Measurements from ENCODE around the gene EDN2.
A peak's percentile ranks its signal among the peaks of the same experiment; 100 is the strongest.

EDN2 gene

DNA sequence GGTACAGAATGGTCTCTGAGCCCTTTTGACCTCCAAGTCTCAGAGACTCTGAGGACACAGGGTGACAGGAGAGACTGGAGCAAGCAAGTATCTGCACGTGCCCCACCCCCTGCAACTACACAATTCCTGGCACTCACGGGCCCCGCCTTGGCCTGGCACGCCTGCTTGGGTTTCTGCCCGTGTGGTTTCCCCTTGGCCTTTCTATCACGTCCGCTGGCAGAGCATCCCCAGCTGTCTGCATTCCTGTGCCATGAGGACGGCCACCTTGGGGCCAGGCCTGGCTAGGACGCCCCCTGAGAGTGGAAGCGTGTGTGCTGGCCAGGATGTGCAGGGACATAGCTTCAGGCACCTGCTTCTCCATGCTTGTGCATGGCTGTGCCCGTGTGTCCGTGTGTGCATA, 14.3 kb upstream of the EDN2 start:
- no peak for DNase-seq (ENCODE audit: low spot score)

DNA sequence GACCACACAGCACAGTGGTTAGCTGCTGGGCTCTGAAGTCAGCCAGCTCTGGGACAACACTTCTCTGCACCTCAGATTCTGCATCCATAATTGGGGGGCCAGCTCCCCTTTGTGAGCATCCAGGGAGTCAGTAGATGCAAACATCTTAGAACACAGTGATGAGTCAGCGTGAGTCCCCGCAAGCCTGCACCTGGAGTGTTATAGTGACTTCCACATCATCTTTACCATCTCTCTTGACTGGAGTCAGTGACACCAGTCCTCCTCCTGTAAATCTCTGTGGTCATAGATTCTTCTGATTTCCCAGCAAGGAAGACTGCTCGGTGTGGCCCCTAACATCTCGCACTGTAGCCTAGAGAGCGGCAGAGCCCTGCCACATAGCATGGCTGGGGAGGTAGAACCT, 13.9 kb upstream of the EDN2 start:
- DNase-seq (ENCODE audit: low spot score): no peak

DNA sequence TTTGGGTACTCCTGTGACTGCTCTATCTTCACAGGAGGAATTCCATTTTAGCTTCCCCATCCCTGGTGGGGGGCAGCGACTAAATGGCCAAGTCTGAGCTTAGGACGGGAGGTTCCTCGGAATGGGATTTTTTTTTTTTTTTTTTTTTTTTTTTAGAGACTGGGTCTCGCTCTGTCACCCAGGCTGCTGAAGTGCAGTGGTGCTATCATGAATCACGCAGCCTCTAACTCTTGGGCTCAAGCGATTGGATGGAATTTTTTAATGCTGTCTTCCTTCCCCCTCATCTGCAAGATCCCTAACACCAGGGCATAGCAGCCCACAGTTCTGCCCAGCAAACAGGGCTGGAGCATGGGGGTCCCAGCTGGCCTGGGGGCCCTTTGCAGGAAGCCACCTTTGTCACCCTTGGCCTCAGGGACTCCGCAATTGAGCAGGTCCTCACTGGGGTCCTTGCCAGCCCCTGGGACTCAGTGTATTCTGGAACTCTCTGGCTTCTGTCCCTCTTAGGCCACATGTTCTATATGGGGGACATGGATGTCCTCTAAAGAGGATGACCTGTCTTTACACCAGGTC, 13.1 kb upstream of the EDN2 start:
- DNase-seq (ENCODE audit: low spot score): no peak

DNA sequence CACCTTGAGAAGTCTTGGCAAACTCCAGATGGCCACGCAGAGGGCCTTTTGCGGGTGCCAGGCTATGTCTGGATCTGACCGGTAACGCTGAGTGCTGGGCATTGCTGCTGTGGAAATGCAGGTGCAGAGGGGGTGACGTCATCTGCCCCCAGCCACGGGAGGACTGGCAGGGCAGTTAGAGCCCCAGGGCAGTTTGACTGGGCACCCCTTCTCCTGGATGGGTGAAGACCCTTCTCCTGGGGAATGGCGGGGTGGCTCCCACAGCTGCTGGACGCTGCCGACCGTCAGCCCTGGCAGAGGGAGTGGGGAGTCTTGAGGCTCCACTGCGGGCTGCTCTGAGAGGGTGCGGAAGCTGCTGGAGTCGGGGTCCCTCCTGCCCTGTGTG, 12.6 kb upstream of the EDN2 start:
- DNase-seq (ENCODE audit: low spot score): no peak

DNA sequence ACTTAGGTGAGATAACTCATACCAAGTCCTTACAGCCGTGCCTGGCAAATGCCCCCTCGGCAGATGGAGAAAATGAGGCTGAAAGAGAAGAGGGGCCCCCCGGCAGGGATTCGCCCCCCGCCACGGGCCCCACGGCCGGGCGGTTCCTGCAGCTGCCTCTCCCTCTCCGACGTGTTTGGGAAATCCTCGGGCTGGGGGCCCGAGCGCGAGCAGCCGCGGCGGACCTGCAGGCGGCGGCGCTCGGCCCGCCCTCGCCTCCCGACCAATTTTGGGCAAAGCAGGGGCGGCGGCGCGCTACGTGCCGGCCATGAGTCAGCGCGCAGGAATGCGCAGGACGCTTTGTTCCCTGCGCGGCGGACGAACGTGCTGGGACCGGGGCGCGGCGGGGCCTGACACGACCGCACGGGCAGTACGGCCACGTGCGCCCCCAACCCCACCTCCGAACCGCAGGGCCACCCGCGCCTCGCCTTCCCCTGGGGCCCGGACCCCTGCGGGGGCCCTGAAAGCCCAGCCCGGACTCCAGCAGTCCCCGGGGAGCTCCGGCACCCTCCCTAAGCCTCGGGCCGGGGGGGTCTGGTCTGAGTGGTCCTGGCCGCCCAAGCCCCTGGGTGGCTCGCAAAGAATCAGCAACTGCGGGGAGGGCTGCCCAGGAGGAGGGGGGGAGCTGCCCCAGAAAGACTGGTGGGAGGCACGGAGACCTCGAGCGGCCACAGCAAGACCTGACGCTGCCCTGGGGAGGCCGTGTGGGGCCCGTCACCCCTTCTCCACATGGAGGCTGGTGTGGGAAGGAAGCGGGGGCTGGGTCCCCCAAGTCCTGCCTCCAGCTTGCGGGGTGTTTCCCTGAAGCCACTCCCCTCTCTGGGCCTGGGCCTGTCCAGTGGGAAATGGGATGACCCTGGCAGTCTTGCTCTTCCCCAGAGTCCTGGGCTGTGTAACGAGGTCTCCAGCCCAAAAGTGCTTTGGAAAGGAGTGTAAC, 11.9 kb upstream of the EDN2 start:
- no peak for DNase-seq (ENCODE audit: low spot score)

GRCh38 chr1:41495210-41495948, 10.9 kb upstream of the EDN2 start:
- DNase-seq (ENCODE audit: low spot score): no peak

DNA sequence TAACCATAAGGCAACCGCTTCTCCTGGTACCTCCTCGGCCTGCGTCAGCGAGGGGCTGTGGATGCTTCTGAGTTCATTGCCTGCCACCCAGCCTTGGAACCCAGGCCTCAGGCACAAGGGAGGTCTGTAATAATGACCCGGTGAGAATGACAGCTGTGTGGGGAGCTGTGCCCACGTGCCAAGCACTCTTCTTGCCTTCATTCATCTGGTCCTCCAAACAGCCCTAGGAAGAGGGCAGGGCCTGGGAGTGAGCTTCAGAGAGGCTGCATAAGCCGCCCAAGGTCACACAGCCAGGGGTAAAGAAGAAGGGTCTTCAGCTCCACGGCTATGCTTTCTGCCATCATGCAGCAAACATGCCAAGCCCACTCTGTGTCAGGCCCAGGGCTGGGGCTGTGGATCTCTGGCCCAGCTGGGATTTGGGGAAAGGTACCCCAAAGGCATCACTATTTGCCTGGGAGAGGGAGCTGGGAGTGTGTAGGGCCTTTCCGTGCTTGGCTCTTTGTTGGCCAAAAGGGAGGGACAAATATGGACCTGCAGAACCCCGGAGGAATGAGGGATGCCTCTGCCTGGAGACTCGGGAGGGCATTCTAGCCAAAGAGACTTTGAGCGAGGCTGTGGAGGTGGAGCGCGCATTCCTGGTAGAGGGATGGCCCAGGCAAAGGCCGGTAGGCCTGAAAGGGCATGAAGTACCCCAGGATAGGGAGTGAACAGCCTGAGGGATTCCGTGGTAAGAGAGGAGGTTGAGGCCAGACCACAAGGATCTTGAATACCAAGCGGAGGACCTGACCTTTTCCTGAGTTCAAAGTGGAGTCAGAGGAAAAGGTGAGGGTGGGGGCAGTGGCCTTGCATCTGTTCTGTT, 10.1 kb upstream of the EDN2 start:
- no peak for DNase-seq (ENCODE audit: low spot score)

DNA sequence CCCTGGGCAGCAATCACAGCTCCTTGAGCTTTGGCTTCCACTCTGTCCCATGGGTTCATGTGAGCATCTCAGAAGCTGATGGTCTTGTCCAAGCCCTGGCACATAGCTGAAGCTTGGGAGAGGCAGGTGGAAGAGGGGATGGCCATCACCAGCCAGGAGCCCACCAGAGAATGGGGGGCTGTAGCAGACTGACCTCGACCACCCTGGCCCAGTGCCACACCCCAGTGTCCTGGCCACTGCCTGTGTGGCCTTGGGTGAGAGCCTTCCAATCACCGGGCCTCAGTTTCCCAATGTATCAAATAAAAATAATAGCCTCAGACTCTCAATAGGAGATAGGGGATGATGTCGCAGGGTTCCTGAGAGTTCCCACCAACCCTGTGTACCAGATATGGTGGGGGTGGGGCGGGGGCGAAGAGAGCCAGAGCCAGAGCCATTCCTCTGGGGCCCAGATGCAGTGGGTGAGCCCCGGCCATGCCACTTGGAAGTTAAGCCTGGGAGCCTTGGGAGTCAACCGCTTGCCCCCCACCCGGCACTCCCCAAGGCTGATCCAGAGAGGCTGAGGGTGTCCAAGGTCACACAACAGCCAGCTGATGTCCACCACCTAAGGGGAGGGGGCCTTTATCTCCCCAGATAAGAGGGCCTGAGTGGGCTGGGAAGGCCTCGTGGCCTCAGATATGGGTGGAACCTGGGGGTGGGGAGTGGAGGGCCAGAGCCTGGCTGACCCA, 9.3 kb upstream of the EDN2 start:
- no peak for DNase-seq (ENCODE audit: low spot score)

DNA sequence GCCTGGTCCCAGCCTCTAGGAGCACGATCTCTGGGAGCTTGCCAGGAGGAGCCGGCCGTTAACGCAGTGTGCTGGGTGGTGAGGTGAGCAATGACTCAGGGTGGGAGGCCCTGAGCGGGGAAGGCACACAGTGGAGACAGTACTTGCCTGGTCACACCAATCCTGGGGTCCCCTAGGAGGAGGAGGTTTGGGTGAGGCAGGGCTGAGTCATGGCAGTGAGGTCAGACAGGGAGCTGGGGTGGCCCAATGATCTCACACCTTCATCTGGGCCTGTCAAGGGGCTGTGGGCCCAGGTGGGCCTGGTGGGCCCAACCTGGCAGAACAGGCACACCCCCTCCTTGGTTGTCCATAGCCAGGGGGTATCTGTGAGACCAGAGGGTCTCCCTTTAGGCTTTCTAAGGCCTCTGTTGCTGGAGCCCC, 8.6 kb upstream of the EDN2 start:
- no peak for DNase-seq (ENCODE audit: low spot score)

GRCh38 chr1:41492341-41492848, 7.9 kb upstream of the EDN2 start:
- peak; percentile 50 for DNase-seq (ENCODE audit: low spot score)

DNA sequence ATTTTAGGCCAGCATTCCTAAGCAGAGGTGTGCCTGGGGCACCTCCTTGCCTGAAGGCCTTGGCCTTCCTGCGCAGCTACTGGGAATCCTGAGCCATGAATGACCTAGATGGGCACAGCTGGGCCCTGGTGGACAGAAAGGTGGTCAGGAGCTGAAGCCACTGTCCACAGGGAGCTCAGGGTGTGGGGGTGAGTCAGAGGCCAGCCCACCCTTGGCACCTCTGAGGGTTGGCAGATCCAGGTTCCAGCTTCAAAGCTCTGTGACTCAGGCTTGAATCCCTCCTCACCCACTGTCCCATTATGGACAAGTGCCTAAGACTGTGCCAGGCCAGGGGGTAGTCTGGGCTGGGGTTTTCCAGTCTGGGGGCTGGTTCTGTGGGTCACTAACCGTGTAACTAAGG, 6.4 kb upstream of the EDN2 start:
- no peak for DNase-seq (ENCODE audit: low spot score)

DNA sequence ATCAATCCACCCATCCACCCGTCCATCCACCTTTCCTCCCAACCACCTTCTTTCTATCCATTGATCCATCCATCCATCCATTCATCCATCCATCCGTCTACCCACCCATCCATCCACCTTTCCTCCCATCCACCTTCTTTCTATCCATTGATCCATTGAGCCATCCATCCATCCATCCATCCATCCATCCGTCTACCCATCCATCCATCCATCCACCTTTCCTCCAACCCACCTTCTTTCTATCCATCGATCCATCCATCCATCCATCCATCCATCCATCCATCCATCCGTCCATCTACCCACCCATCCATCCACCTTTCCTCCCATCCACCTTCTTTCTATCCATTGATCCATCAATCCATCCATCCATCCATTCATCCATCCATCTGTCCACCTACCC, 5.1 kb upstream of the EDN2 start:
- no peak for DNase-seq (ENCODE audit: low spot score)

DNA sequence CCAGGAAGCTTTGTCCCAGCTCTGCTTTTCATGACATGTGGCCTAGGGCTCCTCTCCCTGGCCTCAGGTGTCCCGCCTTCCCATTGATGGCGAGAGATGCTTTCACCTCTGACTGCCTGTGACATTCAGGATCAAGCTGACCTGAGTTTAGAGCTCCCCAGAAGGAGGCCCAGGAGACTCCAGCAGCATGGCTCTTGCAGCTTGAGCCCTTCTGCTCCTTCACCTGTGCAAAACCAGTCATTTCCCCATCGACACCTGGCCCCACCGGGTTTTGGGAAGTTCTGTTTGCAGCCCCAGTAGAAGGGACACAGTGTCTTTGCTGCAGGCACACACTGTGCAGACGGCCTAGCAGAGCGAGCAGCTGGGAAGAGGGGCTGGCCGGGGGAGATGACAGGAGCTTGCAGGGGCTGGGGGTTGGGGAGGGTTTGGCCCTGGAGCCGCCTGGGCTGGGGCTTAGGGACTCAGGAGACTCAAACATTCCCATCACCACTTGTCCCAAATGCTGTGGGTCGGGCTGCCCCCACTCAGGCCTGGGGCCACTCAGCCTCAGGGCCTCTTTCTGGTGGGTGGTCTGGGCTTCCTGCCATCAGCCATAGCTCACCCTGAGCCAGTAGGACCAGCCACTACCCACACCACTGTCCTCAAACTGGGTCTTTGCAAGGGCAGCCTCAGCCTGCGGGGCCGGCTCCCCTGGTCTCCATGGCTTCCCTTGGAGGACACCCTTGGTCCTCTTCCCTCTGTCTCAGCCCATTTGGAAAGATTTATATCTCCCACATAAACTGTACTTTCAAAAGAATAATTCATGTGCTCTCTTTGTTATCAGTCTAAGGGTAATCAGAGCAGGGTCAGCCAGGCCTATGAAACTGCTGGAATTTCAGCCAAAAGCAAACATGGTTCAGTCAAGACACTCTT, 3.8 kb upstream of the EDN2 start:
- DNase-seq (ENCODE audit: low spot score): no peak

DNA sequence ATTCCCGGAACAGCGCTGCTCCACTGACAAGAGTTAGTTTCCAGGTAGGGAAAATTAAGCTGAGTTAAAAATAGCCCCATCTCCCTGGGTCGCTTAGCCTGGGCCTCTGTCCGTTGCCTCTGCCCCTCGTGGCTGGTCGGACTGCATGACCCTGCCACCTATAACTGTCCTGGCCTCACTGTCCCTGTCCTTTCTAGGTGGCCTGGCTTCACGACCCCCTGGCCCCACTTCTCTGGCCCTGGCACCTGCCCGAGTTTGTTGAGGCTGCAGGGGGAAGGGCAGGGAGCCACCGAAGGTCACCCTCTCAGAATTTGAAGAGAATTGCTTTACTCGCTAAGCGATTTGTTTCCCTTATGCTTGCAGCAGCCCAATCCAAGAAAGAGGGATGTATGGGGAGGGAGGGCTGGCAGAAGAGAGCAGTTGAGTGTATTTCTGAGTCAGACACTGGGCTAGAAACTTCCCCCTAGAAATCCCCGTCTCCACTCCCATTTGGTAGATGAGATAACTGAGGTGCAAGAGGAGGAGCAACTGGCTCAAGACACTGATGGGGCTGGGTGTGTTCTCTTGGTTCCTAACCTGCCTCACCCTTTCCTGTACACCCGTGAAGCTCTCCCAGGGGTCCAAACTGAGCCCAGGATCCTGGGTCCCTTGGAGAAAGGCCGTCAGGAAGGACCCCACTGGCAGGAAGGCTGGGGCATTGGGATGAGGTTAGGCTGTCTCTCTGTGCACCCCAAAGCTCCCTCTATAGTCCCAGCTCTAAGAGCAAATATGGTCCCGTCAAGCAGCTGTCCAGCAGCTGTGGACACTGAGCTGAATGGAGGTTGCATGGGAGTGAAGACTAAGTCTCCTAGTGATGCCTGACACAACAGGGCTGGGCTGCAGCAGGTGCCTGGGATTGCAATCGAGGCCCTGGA, 2.9 kb upstream of the EDN2 start:
- DNase-seq (ENCODE audit: low spot score): no peak

GRCh38 chr1:41486371-41487125, 2.1 kb upstream of the EDN2 start:
- DNase-seq (ENCODE audit: low spot score): no peak

- no peak for DNase-seq (ENCODE audit: low spot score)
These were observed 1.5 kb upstream of the EDN2 start for GRCh38 chr1:41486053-41486370.

GRCh38 chr1:41485605-41486004, 1.1 kb upstream of the EDN2 start:
- DNase-seq (ENCODE audit: low spot score): no peak

- DNase-seq (ENCODE audit: low spot score): no peak
These were observed 502 bp downstream of the EDN2 start for GRCh38 chr1:41483960-41484401.
